Suprapubic skin (tissue), 4 donors: ENCODE data around the gene NPY4R. TPM values are rescaled to one million over a fixed set of nuclear protein-coding genes. Genes with fewer than 3 reads are reported as not detected.
"Not testable (repeated sequence)": the region's sequence is repeated elsewhere in the genome, so short reads cannot be mapped to it uniquely, and the experiment has no call there.

Source experiments
- DNase-seq, 2 donors: peaks; one replicate each; pipeline ENCODE4 v3.0.0-alpha.2; 2019; ENCODE audit warnings: low spot score in 2 of 2
- H3K27ac ChIP-seq: fragments of 200-600 bp; sonication (generic); one replicate; pipeline ENCODE4 v1.5.1; 2019
- H3K27me3 ChIP-seq: fragments of 200-600 bp; sonication (generic); one replicate; pipeline ENCODE4 v1.5.1; 2019
- H3K36me3 ChIP-seq: fragments of 200-600 bp; sonication (generic); one replicate; pipeline ENCODE4 v1.5.1; 2019
- H3K4me1 ChIP-seq: fragments of 200-600 bp; sonication (generic); one replicate; pipeline ENCODE4 v1.5.1; 2019
- H3K4me3 ChIP-seq: fragments of 200-600 bp; sonication (generic); one replicate; pipeline ENCODE4 v1.5.1; 2019; ENCODE audit warnings: mild to moderate bottlenecking
- H3K9me3 ChIP-seq: fragments of 200-600 bp; sonication (generic); one replicate; pipeline ENCODE4 v1.5.1; 2019
- EP300 ChIP-seq: sonication (generic); formaldehyde crosslinking; IDR thresholded peaks from one replicate; pipeline ENCODE4 v1.6.1; 2017; ENCODE audit warnings: antibody characterized with exemption
- POLR2A ChIP-seq, 2 donors: fragments of 450-650 bp; IDR thresholded peaks; one replicate each; pipeline ENCODE4 v1.6.1; 2017; ENCODE audit warnings: antibody characterized with exemption in 2 of 2, mild to moderate bottlenecking in 2 of 2, moderate library complexity in 2 of 2
- POLR2AphosphoS5 ChIP-seq, 3 donors: sonication (generic); formaldehyde crosslinking; IDR thresholded peaks; one replicate each; pipeline ENCODE4 v1.6.1; 2017; ENCODE audit warnings: antibody characterized with exemption in 3 of 3
- WGBS: methylation state at CpG from one replicate; pipeline ENCODE4 v1.1.5; 2018; 5-methylcytosine and 5-hydroxymethylcytosine counted together
- total RNA-seq, 4 donors: library from RNA; depleted of rRNA; stranded (reverse); fragments of >200 nt; gene quantifications; one replicate each; pipeline ENCODE4 v1.1.0, GENCODE V29; 2016
- TF ChIP-seq, protein P1 (sequence below), 2 donors: fragments of 200-600 bp in 1 of 2; fragments of 450-650 bp in 1 of 2; sonication (generic) in 1 of 2; IDR thresholded peaks; one replicate each; pipeline ENCODE4 v1.5.1; 2016 to 2019; ENCODE audit warnings: antibody characterized with exemption in 2 of 2, mild to moderate bottlenecking in 1 of 2, moderate library complexity in 1 of 2

NPY4R gene, protein sequence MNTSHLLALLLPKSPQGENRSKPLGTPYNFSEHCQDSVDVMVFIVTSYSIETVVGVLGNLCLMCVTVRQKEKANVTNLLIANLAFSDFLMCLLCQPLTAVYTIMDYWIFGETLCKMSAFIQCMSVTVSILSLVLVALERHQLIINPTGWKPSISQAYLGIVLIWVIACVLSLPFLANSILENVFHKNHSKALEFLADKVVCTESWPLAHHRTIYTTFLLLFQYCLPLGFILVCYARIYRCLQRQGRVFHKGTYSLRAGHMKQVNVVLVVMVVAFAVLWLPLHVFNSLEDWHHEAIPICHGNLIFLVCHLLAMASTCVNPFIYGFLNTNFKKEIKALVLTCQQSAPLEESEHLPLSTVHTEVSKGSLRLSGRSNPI
- 1 to 10 TPM in 1 of 4 donors, under 1 TPM in 3; 0.39 to 3.8 (median 0.78) TPM for total RNA-seq

DNA sequence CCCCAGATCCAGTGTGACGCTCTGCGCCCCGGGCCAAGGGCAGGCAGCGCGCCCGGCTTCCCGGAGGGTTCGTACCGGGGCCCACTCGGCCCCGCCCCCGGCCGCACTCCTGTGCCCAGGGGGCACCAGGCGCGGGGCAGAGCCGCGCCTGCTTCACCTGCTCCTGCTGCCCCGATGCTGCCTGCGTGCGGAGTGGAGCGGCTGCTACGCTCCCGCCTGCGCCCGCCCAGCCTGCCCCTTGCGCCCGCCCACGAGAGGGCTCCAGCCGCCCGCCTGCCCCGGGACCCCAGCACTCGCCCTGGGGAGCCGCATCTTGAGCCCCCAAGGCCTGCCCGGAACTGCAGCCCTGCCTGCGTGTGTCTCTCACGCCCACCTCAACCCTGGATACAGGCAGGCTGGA, at the start of gene NPY4R:
Gene NPY4R, minus strand, starts transcription at position 194 of the 400 bp plus-strand sequence. CDS start 3,323 bp downstream, outside the sequence.
- not testable (repeated sequence) for H3K36me3 ChIP-seq, DNase-seq, H3K4me1 ChIP-seq, H3K27ac ChIP-seq, H3K4me3 ChIP-seq, H3K9me3 ChIP-seq, H3K27me3 ChIP-seq
- WGBS = no CpG with 5 or more reads among the region's 36 CpGs

DNA sequence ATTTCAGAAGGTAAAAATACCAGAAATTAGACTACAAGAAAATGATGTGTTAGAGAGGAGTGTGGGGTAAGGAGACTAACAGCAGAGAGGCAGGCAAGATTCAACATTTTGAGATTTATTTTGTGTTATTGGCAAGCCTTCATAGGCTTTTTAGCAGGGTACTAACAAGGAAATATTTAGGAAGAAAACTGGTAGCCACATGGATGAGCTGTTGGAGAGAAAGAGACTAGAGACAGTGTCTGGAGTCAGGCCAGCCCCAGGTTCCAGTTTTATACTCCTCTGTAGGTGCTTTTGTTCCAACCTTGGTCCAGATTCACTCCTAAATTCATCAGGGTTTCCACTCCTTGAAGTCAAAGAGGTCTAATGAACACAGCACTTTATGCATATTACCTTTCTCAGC, 49.6 kb upstream of the NPY4R start:
- Histone ChIP-seq H3K4me3 (no peak overlapping the region), H3K27ac (no peak overlapping the region), H3K36me3 (no peaks in the 10 kb centered on the region), H3K27me3 (peaks cover under 1% of the 10 kb centered on the region), H3K4me1 (no peaks in the 10 kb centered on the region), H3K9me3 (no peaks in the 10 kb centered on the region)
- no peak for DNase-seq
- TF ChIP-seq, protein P1, sequence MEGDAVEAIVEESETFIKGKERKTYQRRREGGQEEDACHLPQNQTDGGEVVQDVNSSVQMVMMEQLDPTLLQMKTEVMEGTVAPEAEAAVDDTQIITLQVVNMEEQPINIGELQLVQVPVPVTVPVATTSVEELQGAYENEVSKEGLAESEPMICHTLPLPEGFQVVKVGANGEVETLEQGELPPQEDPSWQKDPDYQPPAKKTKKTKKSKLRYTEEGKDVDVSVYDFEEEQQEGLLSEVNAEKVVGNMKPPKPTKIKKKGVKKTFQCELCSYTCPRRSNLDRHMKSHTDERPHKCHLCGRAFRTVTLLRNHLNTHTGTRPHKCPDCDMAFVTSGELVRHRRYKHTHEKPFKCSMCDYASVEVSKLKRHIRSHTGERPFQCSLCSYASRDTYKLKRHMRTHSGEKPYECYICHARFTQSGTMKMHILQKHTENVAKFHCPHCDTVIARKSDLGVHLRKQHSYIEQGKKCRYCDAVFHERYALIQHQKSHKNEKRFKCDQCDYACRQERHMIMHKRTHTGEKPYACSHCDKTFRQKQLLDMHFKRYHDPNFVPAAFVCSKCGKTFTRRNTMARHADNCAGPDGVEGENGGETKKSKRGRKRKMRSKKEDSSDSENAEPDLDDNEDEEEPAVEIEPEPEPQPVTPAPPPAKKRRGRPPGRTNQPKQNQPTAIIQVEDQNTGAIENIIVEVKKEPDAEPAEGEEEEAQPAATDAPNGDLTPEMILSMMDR (IDR thresholded peaks at IDR 0.05) = no peak
- TF ChIP-seq EP300 (no peak), POLR2A (IDR thresholded peaks at IDR 0.05) (no peak), POLR2AphosphoS5 (IDR thresholded peaks at IDR 0.05) (no peak)

DNA sequence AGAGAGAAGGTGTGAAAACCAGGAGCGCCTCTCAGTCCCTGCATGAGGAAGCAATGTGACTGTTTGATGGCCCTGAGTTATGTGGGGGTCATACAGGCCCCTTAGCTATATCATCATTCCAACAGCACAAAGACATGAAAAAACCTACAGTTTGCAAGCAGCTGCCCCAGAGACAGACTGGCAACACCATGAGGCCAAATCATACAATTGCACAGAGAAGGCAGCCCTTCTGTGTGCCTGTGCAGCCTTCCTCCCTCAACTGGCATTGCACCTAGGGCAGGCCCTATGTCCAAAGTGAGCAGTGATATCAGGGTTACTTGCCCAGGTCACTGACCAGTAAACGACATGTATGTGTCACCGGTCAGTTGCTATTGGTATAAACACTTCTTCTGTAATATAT, 49.1 kb upstream of the NPY4R start:
- H3K9me3 ChIP-seq = no peaks in the 10 kb centered on the region
- H3K4me1 ChIP-seq = no peaks in the 10 kb centered on the region
- no peak overlapping the region for H3K4me3 ChIP-seq
- no peaks in the 10 kb centered on the region for H3K36me3 ChIP-seq
- no peak overlapping the region for H3K27ac ChIP-seq
- no peaks in the 10 kb centered on the region for H3K27me3 ChIP-seq
- WGBS = 90% methylated on average over 3 of the region's 3 CpGs
- DNase-seq = no peak
- TF ChIP-seq POLR2A (IDR thresholded peaks at IDR 0.05) (no peak), EP300 (no peak), POLR2AphosphoS5 (IDR thresholded peaks at IDR 0.05) (no peak)
- TF ChIP-seq, protein P1 (IDR thresholded peaks at IDR 0.05) = no peak

DNA sequence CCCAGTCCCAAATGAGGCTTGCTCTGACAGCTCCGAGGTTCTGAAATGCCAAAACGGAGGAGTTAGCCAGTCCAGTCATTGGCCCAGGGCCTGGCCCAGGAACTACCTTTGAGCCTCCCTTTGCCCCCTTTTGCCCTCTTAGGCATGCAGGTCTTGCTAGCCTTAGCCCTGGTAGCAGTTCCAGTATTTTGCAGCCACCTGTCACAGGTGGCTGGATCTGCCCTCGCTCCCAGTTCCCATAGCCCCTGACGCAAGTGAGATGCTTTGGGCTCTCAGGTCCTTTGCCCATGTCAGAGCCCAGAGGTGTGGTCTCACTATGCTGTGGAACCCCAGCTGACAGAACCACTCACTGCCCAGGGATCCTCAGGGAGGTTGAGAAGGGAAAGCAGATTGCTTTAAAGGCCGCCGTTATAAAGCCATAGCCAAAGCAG, 48.7 kb upstream of the NPY4R start:
- DNase-seq = peak; percentile 47 to 68
- Histone ChIP-seq H3K4me3 (no peak overlapping the region), H3K36me3 (no peaks in the 10 kb centered on the region), H3K27ac (no peak overlapping the region), H3K4me1 (no peaks in the 10 kb centered on the region), H3K27me3 (no peaks in the 10 kb centered on the region), H3K9me3 (no peaks in the 10 kb centered on the region)
- WGBS = 81% methylated on average over 6 of the region's 6 CpGs
- TF ChIP-seq EP300 = no peak
- TF ChIP-seq POLR2A (IDR thresholded peaks at IDR 0.05) = no peak
- TF ChIP-seq, protein P1 (IDR thresholded peaks at IDR 0.05) = no peak
- TF ChIP-seq POLR2AphosphoS5 (IDR thresholded peaks at IDR 0.05) = no peak

DNA sequence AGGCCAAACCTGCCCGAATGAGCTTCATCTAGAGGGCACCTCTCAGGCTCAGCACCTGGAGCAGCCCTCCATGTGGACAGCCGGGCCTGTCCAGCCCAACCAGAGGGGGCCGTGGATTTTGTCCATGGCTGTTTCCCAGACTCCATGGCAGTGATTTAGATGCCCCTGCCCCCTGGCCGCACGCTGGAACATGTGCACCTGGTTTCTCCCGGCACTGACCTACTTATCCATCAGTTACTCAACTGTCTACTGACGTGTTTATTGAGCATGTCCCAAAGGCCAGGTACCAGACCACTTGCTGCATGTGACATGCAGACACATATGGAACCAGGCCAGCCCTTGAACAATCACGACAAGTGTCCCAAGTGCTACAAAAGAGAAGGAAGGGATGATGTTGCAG, 47.6 kb upstream of the NPY4R start:
- not testable (repeated sequence) for H3K27ac ChIP-seq, H3K36me3 ChIP-seq, H3K4me1 ChIP-seq, DNase-seq, H3K9me3 ChIP-seq, H3K4me3 ChIP-seq, H3K27me3 ChIP-seq
- WGBS = no CpG with 5 or more reads among the region's 8 CpGs

DNA sequence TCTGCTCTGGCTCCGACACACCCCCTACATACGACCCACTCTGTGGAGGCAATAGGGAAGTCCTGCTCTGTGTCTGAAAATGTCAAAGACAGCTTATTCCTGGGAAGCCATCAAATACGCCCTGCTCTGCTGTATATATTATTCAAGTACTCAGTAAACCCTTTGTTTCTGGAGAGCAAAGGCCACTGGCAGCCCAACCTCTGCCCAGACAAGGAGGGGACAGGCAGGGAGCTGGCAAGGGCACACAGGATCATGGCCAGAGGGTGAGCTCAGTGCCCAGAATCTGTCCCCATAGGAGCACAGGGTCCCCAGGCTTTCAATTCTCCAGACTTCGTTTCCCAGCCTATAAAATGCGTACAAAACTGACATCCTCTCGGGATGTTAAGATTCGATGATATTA, 47.0 kb upstream of the NPY4R start:
- not testable (repeated sequence) for H3K36me3 ChIP-seq, H3K27me3 ChIP-seq, H3K4me3 ChIP-seq, H3K27ac ChIP-seq, H3K9me3 ChIP-seq, H3K4me1 ChIP-seq, DNase-seq
- no CpG with 5 or more reads among the region's 7 CpGs for whole genome bisulfite sequencing

DNA sequence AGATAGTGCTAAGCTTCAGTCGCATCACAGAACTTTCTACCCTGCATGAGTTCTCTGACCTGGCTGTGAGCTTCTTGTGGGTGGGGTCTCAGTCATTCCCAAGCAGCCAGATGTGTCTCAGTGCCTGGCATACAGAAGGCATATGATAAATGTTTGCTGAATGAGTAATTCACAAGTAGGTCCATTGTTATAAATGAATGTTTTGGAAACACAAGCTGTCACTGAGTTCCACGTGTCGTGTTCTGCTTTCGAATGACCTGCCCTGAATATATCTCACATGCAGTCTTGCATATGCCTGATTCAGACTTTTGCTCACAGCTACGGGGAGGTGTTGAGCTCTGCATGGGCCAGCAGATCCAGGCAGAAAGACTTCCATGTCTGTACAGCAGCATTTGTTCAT, 46.2 kb upstream of the NPY4R start:
- WGBS = no CpG with 5 or more reads among the region's 5 CpGs
- not testable (repeated sequence) for H3K27me3 ChIP-seq, H3K9me3 ChIP-seq, DNase-seq, H3K4me3 ChIP-seq, H3K27ac ChIP-seq, H3K4me1 ChIP-seq, H3K36me3 ChIP-seq

DNA sequence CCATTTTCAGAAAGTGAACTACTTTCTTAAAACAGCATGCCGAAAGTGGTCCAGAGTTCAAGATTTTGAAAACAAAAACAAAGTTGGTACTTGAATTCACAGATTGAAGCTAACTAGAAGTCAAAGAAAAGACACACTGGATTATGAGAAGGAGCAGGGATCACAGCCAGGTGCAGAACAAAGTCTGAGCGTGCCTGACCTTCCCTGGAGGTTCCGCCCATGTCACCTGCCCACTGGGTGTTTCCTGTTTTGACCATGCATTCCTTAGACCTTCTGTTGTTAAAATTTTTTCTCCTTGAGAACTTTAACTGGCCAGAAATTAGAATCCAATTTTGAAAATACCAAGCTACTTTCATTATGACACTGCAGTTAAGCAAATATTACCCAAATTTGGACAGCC, 34.2 kb upstream of the NPY4R start:
- H3K36me3 ChIP-seq, H3K27ac ChIP-seq, H3K27me3 ChIP-seq, H3K9me3 ChIP-seq, H3K4me3 ChIP-seq, H3K4me1 ChIP-seq, DNase-seq: not testable (repeated sequence)
- no CpG with 5 or more reads among the region's 3 CpGs for WGBS

DNA sequence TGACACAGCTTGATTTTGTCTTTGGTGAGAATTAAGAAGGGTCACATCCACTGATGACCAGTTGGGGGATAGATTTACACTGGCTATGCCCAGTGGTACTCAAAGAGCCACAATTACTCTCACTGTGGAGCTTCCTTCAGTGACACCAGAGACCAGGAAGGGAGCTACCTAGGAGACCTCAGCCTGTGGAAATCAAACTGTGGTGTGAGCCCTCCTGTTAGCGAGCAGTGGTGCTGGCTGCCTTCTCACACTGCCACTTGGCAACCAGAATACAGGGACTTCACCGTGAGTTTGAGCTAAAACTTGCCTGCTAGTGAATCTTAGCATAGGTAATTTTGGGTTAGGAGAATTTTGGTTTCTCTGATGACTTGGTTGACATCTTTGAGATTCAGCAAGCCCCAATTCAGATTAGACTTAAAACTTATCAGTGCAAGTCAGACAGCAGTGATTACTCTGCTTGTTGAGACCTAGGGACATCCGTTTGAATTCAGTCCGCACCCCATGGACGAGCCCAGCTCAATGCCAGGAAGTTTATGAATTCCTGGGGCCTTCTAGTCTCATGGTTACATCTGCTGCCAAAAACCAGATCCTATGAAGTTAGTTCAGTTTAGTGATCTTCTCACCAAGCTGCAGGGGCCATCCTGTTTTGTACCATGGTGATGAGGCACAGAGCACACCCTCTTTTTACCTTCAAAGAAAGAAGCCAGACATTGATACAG, 33.4 kb upstream of the NPY4R start:
- H3K27ac ChIP-seq, H3K4me1 ChIP-seq, H3K36me3 ChIP-seq, H3K4me3 ChIP-seq, H3K9me3 ChIP-seq, DNase-seq, H3K27me3 ChIP-seq: not testable (repeated sequence)
- no CpG with 5 or more reads among the region's 5 CpGs for WGBS

DNA sequence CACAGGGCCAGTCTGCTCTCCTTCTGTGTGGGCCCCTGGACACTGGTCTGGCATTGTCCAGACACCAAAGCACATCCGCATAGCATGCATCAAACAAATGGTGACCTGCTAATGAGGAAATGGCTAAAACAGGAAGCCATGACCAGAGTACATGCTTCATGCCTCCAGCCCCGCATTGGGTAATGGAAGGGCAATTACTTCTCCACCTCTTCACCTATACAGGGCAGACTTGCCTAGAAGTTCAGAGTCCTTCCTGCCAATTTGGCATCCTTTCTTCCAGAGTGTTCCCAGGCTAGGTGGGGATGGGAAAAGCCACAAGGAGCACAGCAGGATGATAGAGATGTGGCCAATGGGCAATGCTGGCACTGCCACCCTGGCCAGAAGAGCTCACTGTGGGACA, 32.1 kb upstream of the NPY4R start:
- H3K9me3 ChIP-seq, DNase-seq, H3K4me1 ChIP-seq, H3K4me3 ChIP-seq, H3K27ac ChIP-seq, H3K36me3 ChIP-seq, H3K27me3 ChIP-seq: not testable (repeated sequence)
- no CpG with 5 or more reads among the region's 2 CpGs for WGBS
